Epithelial cell of proximal tubule (primary cell): Measurements from ENCODE around the gene PCNT. TPM values are rescaled to one million over a fixed set of nuclear protein-coding genes. Genes with fewer than 3 reads are reported as not detected.

Source experiments
- DNase-seq: peaks from one replicate; pipeline ENCODE4 v3.0.0-alpha.2; 2011; ENCODE audit warnings: low read depth
- H3K4me3 ChIP-seq: 2 replicates; pipeline ENCODE4 v1.5.1; 2011; ENCODE audit warnings: low read depth, mild to moderate bottlenecking, low read length
- total RNA-seq: library from RNA; depleted of rRNA; stranded (reverse); fragments of >200 nt; gene quantifications from 2 replicates; pipeline ENCODE4 v1.2.3, GENCODE V29; 2015
- TF ChIP-seq, protein P1 (sequence below): conservative IDR thresholded peaks from 2 replicates; pipeline ENCODE4 v1.5.1; 2012; ENCODE audit warnings: low read depth, mild to moderate bottlenecking, low read length

PCNT gene
- total RNA-seq, 1 donor from 2014 or later: 18.7 TPM

DNA sequence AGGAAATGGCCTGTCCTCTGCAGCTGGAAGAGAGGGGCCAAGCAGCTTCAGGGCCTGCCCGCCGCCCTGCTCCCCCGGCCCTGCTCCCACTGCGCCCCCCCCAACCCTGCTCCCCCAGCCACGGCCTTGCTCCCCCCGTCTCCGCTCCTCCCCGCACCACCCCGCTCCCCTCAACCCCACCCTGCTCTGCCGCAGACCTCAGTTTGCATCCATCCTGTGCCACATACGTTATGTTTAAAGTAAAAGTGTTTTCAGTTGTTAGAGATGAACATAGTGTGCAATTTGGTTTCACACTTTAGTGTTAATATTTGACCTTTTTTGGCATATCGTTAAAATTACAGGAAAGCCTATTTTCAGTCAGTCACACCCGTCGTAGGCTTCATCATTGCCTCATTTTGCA, 100.7 kb downstream of the PCNT start:
- no peak for DNase-seq
- TF ChIP-seq, protein P1, sequence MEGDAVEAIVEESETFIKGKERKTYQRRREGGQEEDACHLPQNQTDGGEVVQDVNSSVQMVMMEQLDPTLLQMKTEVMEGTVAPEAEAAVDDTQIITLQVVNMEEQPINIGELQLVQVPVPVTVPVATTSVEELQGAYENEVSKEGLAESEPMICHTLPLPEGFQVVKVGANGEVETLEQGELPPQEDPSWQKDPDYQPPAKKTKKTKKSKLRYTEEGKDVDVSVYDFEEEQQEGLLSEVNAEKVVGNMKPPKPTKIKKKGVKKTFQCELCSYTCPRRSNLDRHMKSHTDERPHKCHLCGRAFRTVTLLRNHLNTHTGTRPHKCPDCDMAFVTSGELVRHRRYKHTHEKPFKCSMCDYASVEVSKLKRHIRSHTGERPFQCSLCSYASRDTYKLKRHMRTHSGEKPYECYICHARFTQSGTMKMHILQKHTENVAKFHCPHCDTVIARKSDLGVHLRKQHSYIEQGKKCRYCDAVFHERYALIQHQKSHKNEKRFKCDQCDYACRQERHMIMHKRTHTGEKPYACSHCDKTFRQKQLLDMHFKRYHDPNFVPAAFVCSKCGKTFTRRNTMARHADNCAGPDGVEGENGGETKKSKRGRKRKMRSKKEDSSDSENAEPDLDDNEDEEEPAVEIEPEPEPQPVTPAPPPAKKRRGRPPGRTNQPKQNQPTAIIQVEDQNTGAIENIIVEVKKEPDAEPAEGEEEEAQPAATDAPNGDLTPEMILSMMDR: no peak

DNA sequence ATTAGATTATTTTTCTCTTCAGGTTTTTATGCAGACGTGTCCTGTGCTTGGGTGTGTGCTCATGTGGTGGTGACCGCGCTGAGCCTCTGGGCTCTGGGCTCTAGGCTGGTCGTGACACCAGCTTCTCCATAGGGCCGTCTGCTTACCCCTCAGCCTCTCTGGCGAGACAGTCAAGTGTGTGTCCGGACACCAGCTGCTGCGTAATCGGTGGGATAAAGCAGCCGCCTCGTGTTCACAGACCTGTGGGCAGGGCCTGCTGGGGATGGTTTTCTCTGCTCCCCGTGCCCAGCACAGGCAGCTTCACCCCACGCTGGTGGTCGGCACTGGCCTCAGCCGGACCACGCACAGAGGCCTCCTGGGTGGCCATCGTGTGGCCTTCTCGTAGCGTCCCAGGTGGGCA, 101.1 kb downstream of the PCNT start:
- H3K4me3 ChIP-seq: no peak overlapping the region
- TF ChIP-seq, protein P1: no peak
- no peak for DNase-seq

More for the DNA sequence above, 100.7 kb downstream of the PCNT start:
- H3K4me3 ChIP-seq: no peak overlapping the region

DNA sequence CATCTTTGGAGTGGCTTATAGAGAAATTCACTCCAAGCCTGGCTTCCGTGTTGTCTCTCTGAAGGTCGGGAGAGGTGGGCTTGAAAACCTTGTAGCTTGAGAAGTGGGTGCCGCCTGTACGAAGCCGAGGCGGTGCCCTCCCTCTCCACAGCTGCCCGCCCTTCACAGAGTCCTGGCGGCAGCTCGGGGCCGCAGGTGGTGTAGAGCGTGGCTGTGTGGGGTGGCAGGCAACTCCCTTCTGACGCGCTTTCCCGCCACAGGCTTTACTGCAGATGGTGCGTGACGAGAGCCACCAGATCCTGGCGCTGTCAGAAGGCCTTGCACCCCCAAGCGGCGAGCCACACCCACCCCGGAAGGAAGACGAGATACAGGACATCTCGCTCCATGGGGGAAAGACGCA, 101.6 kb downstream of the PCNT start:
- TF ChIP-seq, protein P1: no peak
- DNase-seq: no peak
- no peak overlapping the region for H3K4me3 ChIP-seq

DNA sequence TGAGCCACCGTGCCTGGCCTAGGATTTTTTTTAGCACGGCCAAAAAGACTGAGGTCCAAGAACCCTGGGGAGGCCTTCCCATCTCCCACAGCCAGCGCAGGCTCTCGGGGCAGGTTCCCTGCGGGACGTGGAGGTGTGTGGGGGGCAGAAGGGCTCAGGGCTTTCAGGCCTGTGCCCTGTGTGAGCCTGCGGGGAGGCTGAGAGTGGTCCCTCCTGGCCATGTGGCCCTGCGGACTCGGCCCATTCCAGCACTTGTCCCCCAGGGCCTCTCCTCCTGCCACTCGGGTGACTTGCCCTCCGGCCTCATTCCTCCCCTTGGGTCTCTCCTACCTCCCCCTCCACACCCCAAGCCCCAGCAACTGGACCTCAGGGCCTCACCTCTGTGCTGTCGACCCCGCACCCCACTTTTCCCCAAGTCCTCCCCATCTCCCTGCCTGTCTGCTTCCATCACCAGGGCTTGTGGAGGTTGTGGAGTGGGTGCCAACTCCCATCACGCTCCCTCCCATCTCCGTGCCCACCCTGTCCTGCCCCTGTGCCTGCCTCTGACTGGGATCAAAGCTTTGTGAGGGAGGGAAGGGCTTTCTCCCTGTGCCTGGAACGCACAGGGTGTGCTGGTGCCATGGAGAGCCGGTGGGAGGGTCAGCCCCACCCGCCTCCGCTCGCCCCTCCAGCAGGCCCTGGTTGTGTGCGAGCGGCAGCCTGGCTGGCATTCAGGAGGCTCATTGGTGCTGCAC, 102.5 kb downstream of the PCNT start:
- no peak for DNase-seq
- no peak overlapping the region for H3K4me3 ChIP-seq
- TF ChIP-seq, protein P1: no peak

DNA sequence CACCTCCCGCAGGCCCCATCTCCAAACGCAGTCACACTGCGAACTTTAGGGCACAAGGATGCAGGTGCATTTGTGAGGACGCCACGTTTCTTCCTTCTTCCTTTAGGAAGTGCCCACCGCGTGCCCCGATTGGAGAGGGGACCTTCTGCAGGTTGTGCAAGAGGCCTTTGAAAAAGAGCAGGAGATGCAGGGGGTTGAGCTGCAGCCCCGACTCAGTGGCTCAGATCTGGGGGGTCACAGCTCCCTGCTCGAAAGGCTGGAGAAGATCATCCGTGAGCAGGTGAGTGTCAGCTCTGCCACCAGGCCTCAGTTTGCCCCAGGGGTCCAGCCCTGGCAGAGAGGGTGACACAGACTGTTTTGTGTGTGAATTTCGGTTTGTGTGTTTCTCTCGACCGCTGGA, 103.6 kb downstream of the PCNT start:
- TF ChIP-seq, protein P1: no peak

DNA sequence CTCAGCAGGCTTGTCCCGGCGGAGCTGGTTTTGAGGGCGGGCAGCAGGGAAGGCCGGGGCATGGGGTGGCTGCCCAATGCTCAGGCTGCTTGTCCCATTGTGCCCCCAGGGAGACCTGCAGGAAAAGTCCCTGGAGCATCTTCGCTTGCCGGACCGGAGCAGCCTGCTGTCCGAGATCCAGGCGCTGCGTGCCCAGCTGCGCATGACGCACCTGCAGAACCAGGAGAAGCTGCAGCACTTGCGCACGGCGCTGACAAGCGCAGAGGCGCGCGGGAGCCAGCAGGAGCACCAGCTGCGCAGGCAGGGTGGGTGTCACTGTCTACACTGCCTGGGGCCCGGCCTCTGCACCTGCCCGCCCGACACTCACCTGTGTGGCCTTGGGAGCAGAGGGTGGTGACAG, 104.3 kb downstream of the PCNT start:
- no peak overlapping the region for H3K4me3 ChIP-seq
- TF ChIP-seq, protein P1: no peak
- no peak for DNase-seq

More for the DNA sequence above, 103.6 kb downstream of the PCNT start:
- DNase-seq: no peak
- no peak overlapping the region for H3K4me3 ChIP-seq
